Gastroesophageal sphincter (tissue), 4 donors: ENCODE data around the gene CEP19. TPM values are rescaled to one million over a fixed set of nuclear protein-coding genes. Genes with fewer than 3 reads are reported as not detected.

Source experiments
- ATAC-seq: fragments of 150-250 bp; one replicate; pipeline ENCODE4 v1.9.1; 2016; ENCODE audit warnings: mild to moderate bottlenecking, moderate library complexity
- H3K27ac ChIP-seq, 4 donors: fragments of 200-600 bp; sonication (generic) in 3 of 4; 1 replicate in 3 of 4; 2 replicates in 1 of 4; pipeline ENCODE4 v1.5.1; 2016 to 2019
- H3K27me3 ChIP-seq: fragments of 200-600 bp; sonication (generic); one replicate; pipeline ENCODE4 v1.5.1; 2019
- H3K36me3 ChIP-seq, 2 donors: fragments of 200-600 bp; sonication (generic); one replicate each; pipeline ENCODE4 v1.5.1; 2019; ENCODE audit warnings: control low read depth in 1 of 2
- H3K4me1 ChIP-seq, 3 donors: fragments of 200-600 bp; sonication (generic); 1 replicate in 2 of 3; 2 replicates in 1 of 3; pipeline ENCODE4 v1.5.1; 2016 to 2019; ENCODE audit warnings: control low read depth in 2 of 3
- H3K4me3 ChIP-seq, 2 donors: fragments of 200-600 bp; sonication (generic); one replicate each; pipeline ENCODE4 v1.5.1; 2019; ENCODE audit warnings: mild to moderate bottlenecking in 1 of 2, moderate library complexity in 1 of 2
- H3K9me3 ChIP-seq, 3 donors: fragments of 200-600 bp; sonication (generic); one replicate each; pipeline ENCODE4 v1.5.1; 2017 to 2019; ENCODE audit warnings: control low read depth in 2 of 3
- EP300 ChIP-seq: sonication (generic); formaldehyde crosslinking; IDR thresholded peaks from one replicate; pipeline ENCODE4 v1.6.1; 2017; ENCODE audit warnings: antibody characterized with exemption, mild to moderate bottlenecking
- POLR2A ChIP-seq, 2 donors: fragments of 450-650 bp; IDR thresholded peaks; one replicate each; pipeline ENCODE4 v1.6.1; 2017; ENCODE audit warnings: antibody characterized with exemption in 2 of 2, mild to moderate bottlenecking in 2 of 2, moderate library complexity in 1 of 2
- POLR2AphosphoS5 ChIP-seq: sonication (generic); formaldehyde crosslinking; IDR thresholded peaks from one replicate; pipeline ENCODE4 v1.6.1; 2017; ENCODE audit warnings: antibody characterized with exemption
- WGBS, 2 donors: methylation state at CpG; one replicate each; pipeline ENCODE4 v1.1.5; 2018; ENCODE audit warnings: low coverage in 1 of 2; 5-methylcytosine and 5-hydroxymethylcytosine counted together
- total RNA-seq, 4 donors: library from RNA; depleted of rRNA; stranded (reverse); fragments of >200 nt; gene quantifications; one replicate each; pipeline ENCODE4 v1.1.0, GENCODE V29; 2016
- TF ChIP-seq, protein P1 (sequence below), 4 experiments: fragments of 200-600 bp in 2 of 4; fragments of 450-650 bp in 2 of 4; sonication (generic) in 1 of 4; IDR thresholded peaks; one replicate each; pipeline ENCODE4 v1.5.1; 2017 to 2019; ENCODE audit warnings: antibody characterized with exemption in 4 of 4, mild to moderate bottlenecking in 2 of 4, moderate library complexity in 2 of 4

CEP19 gene
- total RNA-seq, 4 donors from 2014 or later: 1.1 to 4.9 (median 2.9) TPM

DNA sequence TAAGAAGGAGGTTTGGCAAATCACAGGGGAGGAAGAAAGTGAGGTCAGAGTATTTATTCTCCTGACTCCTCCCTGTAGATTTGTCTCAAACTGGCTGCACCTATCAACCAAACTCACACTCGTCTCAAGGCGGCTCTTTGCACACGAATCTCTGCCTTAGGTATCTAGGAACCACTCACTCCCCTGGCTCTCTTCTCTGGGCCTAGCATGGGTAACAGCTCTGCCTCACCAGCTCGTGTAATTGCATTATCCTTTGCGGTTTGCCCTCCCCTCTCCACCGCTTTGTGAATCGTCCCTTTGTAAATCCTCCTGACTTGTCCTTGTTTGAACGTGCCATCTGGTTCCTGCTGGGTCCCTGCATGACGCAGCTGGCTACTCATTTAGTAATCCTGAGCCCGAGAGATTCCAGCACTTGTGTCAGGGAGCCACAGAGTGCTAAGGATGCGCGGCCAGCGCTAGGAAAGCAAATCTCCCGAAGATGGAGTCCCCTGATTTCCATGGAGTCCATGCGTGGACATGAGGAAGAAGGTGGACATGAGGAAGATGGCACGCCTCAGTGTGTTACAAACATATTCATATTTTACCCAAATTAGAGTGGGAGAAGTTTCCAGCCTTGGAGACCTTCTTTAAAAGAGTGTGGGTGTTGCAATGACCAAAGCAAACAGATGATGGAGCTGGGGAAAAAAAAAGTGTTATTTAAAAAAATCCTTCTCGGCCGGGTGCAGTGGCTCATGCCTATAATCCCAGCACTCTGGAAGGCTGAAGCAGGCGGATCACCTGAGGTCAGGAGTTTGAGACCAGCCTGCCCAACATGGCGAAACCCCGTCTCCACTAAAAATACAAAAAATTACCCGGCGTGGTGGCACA is 45.8 kb downstream of the CEP19 start:
- Histone ChIP-seq H3K9me3 (no peaks in the 10 kb centered on the region), H3K4me1 (no peaks in the 10 kb centered on the region), H3K27me3 (no peaks in the 10 kb centered on the region), H3K36me3 (peaks cover 0 to 2% of the 10 kb centered on the region in 2 donors), H3K4me3 (no peak overlapping the region), H3K27ac (no peak overlapping the region)
- ATAC-seq: no peak
- no peak for TF ChIP-seq POLR2AphosphoS5
- TF ChIP-seq, protein P1, sequence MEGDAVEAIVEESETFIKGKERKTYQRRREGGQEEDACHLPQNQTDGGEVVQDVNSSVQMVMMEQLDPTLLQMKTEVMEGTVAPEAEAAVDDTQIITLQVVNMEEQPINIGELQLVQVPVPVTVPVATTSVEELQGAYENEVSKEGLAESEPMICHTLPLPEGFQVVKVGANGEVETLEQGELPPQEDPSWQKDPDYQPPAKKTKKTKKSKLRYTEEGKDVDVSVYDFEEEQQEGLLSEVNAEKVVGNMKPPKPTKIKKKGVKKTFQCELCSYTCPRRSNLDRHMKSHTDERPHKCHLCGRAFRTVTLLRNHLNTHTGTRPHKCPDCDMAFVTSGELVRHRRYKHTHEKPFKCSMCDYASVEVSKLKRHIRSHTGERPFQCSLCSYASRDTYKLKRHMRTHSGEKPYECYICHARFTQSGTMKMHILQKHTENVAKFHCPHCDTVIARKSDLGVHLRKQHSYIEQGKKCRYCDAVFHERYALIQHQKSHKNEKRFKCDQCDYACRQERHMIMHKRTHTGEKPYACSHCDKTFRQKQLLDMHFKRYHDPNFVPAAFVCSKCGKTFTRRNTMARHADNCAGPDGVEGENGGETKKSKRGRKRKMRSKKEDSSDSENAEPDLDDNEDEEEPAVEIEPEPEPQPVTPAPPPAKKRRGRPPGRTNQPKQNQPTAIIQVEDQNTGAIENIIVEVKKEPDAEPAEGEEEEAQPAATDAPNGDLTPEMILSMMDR (IDR thresholded peaks at IDR 0.05): no peak
- TF ChIP-seq EP300: no peak
- TF ChIP-seq POLR2A (IDR thresholded peaks at IDR 0.05): no peak
- 55 to 57% methylated on average over 12 to 17 of the region's 23 CpGs for WGBS, 2 donors

DNA sequence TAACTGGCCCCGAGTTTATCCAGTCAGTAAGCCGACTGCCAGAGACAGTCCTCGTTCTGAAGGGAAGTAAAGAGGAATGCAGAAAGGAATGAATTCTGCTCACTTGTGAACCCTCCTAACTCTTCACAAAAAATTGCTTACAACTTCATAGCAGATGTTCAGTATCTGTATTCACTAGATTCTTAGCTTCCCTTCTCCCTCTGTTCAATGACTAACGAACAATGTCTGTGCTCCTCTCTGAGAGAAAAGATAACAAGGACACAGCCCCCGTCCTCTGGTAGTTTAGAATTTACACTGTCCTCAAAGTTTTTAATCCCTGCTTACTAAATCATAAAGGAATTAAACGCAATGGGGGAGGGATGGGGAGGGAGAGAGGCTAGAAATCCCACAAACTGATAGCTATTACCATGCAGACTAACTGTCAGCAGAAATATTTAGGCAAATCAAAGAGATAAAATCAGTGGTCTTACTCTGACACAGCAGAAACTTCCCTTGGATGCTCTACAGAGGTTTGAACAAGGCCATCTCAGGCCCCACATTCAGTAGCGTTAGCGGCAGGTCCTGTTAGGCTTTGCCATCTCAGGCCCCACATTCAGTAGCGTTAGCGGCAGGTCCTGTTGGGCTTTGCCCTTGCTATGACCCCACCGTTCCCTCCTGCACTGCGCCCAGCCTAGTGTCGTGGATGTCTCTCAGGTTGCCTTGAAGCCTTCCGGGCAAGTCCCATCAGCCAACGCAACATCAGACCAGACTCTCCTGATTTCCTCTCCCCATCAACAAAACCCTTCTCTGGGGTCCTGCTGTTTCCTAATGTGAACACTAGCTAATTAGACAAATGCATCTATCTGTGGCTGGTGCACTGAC is 49.1 kb downstream of the CEP19 start:
- TF ChIP-seq POLR2AphosphoS5: no peak
- TF ChIP-seq, protein P1 (IDR thresholded peaks at IDR 0.05): no peak
- TF ChIP-seq POLR2A (IDR thresholded peaks at IDR 0.05): no peak
- TF ChIP-seq EP300: no peak
- ATAC-seq: no peak
- 40 to 58% methylated on average over 4 to 10 of the region's 15 CpGs for WGBS, 2 donors
- no peaks in the 10 kb centered on the region for H3K9me3 ChIP-seq
- no peaks in the 10 kb centered on the region for H3K27me3 ChIP-seq
- no peaks in the 10 kb centered on the region for H3K4me1 ChIP-seq
- no peak overlapping the region for H3K27ac ChIP-seq
- peaks cover 0 to 21% of the 10 kb centered on the region in 2 donors for H3K36me3 ChIP-seq
- H3K4me3 ChIP-seq: no peak overlapping the region

DNA sequence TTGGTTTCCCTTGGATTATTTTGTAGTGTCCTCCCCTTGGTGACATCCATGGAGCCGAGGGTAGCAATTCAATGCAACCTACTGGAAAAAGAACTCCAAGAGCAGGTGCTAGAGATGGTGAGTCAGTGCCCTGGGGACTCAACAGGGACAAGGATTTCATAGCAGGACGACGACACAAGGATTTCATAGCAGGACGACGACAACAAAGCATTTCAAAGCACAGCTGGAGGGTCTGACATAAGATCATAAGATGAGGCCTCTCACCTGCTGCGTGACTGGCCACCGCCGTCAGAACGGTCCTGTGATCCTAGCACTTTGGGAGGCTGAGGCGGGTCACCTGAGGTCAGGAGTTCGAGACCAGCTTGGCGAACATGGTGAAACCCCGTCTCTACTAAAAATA is 50.0 kb downstream of the CEP19 start:
- Histone ChIP-seq H3K36me3 (peaks cover 0 to 30% of the 10 kb centered on the region in 2 donors), H3K9me3 (no peaks in the 10 kb centered on the region), H3K4me3 (no peak overlapping the region), H3K27me3 (no peaks in the 10 kb centered on the region), H3K4me1 (no peaks in the 10 kb centered on the region), H3K27ac (no peak overlapping the region)
- ATAC-seq: no peak
- TF ChIP-seq POLR2AphosphoS5 (no peak), POLR2A (IDR thresholded peaks at IDR 0.05) (no peak), EP300 (no peak)
- TF ChIP-seq, protein P1 (IDR thresholded peaks at IDR 0.05): no peak
- WGBS, 2 donors: 60% methylated on average over 1 of the region's 13 CpGs; no CpG with 5 or more reads in 1 of the 2 donors

DNA sequence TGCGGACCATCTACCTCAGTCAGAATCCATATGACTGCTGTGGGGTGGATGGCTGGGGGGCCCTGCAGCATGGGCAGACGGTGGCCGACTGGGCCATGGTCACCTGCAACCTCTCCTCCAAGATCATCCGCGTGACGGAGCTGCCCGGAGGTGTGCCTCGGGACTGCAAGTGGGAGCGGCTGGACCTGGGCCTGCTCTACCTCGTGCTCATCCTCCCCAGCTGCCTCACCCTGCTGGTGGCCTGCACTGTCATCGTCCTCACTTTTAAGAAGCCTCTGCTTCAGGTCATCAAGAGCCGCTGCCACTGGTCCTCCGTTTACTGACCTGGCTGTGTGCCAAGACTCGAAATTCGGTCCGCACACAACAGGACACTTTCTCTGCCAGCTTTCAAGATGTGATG is 50.6 kb downstream of the CEP19 start:
- no peak for TF ChIP-seq POLR2AphosphoS5
- no peak for TF ChIP-seq POLR2A (IDR thresholded peaks at IDR 0.05)
- TF ChIP-seq, protein P1 (IDR thresholded peaks at IDR 0.05): no peak
- TF ChIP-seq EP300: no peak
- H3K27me3 ChIP-seq: no peaks in the 10 kb centered on the region
- no peak overlapping the region for H3K4me3 ChIP-seq
- no peak overlapping the region for H3K27ac ChIP-seq
- peaks cover 0 to 37% of the 10 kb centered on the region in 2 donors for H3K36me3 ChIP-seq
- no peak for ATAC-seq
- no peaks in the 10 kb centered on the region for H3K4me1 ChIP-seq
- 64% methylated on average over 6 of the region's 16 CpGs; no CpG with 5 or more reads in 1 of the 2 donors for WGBS, 2 donors
- no peaks in the 10 kb centered on the region for H3K9me3 ChIP-seq
